Osteoblast (primary cell): ENCODE data around the gene MAGEC3. TPM values are rescaled to one million over a fixed set of nuclear protein-coding genes. Genes with fewer than 3 reads are reported as not detected.
"Not testable (repeated sequence)": the region's sequence is repeated elsewhere in the genome, so short reads cannot be mapped to it uniquely, and the experiment has no call there.

Experiments
- DNase-seq: peaks from one replicate; pipeline ENCODE4 v3.0.0; 2011; ENCODE audit warnings: low spot score, mixed read lengths; ENCODE audit not compliant: insufficient read length; ENCODE audit errors: missing footprints
- H2AFZ ChIP-seq: 2 replicates; pipeline ENCODE4 v1.6.0; 2011; ENCODE audit warnings: mild to moderate bottlenecking, low read length
- H3K27ac ChIP-seq: 2 replicates; pipeline ENCODE4 v1.5.1; 2011; ENCODE audit warnings: mild to moderate bottlenecking, low read depth, low read length, moderate library complexity
- H3K27me3 ChIP-seq: 2 replicates; pipeline ENCODE4 v1.6.0; 2012; ENCODE audit warnings: mild to moderate bottlenecking, control low read depth, inconsistent platforms, low read length, moderate library complexity; ENCODE audit not compliant: insufficient read depth
- H3K36me3 ChIP-seq: 2 replicates; pipeline ENCODE4 v1.5.1; 2011; ENCODE audit warnings: mild to moderate bottlenecking, low read length, control low read depth, moderate library complexity; ENCODE audit not compliant: insufficient read depth
- H3K4me1 ChIP-seq: 2 replicates; pipeline ENCODE4 v1.5.1; 2011; ENCODE audit warnings: mild to moderate bottlenecking, low read length, control low read depth, moderate library complexity; ENCODE audit not compliant: insufficient read depth
- H3K4me2 ChIP-seq: 2 replicates; pipeline ENCODE4 v1.6.0; 2011; ENCODE audit warnings: mild to moderate bottlenecking, low read length; ENCODE audit not compliant: insufficient read depth
- H3K4me3 ChIP-seq: fragments of 200-600 bp; sonication (generic); 3 replicates; pipeline ENCODE4 v1.5.1; 2012; ENCODE audit warnings: mild to moderate bottlenecking, low read length, inconsistent platforms; ENCODE audit not compliant: insufficient read depth
- H3K79me2 ChIP-seq: 2 replicates; pipeline ENCODE4 v1.6.0; 2012; ENCODE audit warnings: mild to moderate bottlenecking, low read length, control low read depth, inconsistent platforms; ENCODE audit not compliant: insufficient read depth
- H3K9me3 ChIP-seq: 2 replicates; pipeline ENCODE4 v1.5.1; 2011; ENCODE audit warnings: low read depth, low read length, control low read depth
- H4K20me1 ChIP-seq: 2 replicates; pipeline ENCODE4 v1.6.0; 2012; ENCODE audit warnings: mild to moderate bottlenecking, low read length, control low read depth; ENCODE audit not compliant: insufficient read depth
- CTCF ChIP-seq: IDR thresholded peaks from 2 replicates; pipeline ENCODE4 v1.5.1; 2011; ENCODE audit warnings: mild to moderate bottlenecking, low read depth, low read length, moderate library complexity; ENCODE audit errors: extremely low read depth
- total RNA-seq: library from RNA; depleted of rRNA; stranded (reverse); fragments of >200 nt; gene quantifications from 2 replicates; pipeline ENCODE4 v1.2.3, GENCODE V29; 2012

MAGEC3 gene
- total RNA-seq, 1 donor = not detected

- H3K4me3 ChIP-seq = no peak overlapping the region
- H3K27ac ChIP-seq = no peak overlapping the region
- H3K36me3 ChIP-seq = no peaks in the 10 kb centered on the region
- no peak for TF ChIP-seq CTCF
- no peak for DNase-seq
- no peaks in the 10 kb centered on the region for H3K4me1 ChIP-seq
- H3K9me3 ChIP-seq = peaks cover 3% of the 10 kb centered on the region
- H4K20me1 ChIP-seq = no peaks in the 10 kb centered on the region
- no peaks in the 10 kb centered on the region for H3K27me3 ChIP-seq
- no peak overlapping the region for H3K4me2 ChIP-seq
- H2AFZ ChIP-seq = no peak overlapping the region
- no peaks in the 10 kb centered on the region for H3K79me2 ChIP-seq
Measured at GRCh38 chrX:141879616-141880015, 41.5 kb downstream of the MAGEC3 start.

- H3K4me3 ChIP-seq, H3K27ac ChIP-seq, H3K27me3 ChIP-seq, H3K9me3 ChIP-seq, DNase-seq, H4K20me1 ChIP-seq, H3K36me3 ChIP-seq, H3K4me2 ChIP-seq, H2AFZ ChIP-seq, H3K4me1 ChIP-seq, H3K79me2 ChIP-seq: not testable (repeated sequence)
Measured at GRCh38 chrX:141888811-141889210, 50.7 kb downstream of the MAGEC3 start.

- no peaks in the 10 kb centered on the region for H3K36me3 ChIP-seq
- no peak overlapping the region for H3K4me2 ChIP-seq
- H3K4me1 ChIP-seq = no peaks in the 10 kb centered on the region
- no peak for TF ChIP-seq CTCF
- H4K20me1 ChIP-seq = no peaks in the 10 kb centered on the region
- H3K4me3 ChIP-seq = no peak overlapping the region
- H3K27ac ChIP-seq = no peak overlapping the region
- no peaks in the 10 kb centered on the region for H3K79me2 ChIP-seq
- H3K27me3 ChIP-seq = no peaks in the 10 kb centered on the region
- no peaks in the 10 kb centered on the region for H3K9me3 ChIP-seq
- no peak overlapping the region for H2AFZ ChIP-seq
- no peak for DNase-seq
Measured at GRCh38 chrX:141894733-141895132, 56.6 kb downstream of the MAGEC3 start.

- Histone ChIP-seq H3K9me3 (no peaks in the 10 kb centered on the region), H3K27me3 (no peaks in the 10 kb centered on the region), H3K79me2 (no peaks in the 10 kb centered on the region), H4K20me1 (no peaks in the 10 kb centered on the region), H3K27ac (no peak overlapping the region), H3K4me3 (no peak overlapping the region), H2AFZ (no peak overlapping the region), H3K4me2 (no peak overlapping the region), H3K36me3 (no peaks in the 10 kb centered on the region), H3K4me1 (no peaks in the 10 kb centered on the region)
- no peak for DNase-seq
- TF ChIP-seq CTCF = no peak
Measured at GRCh38 chrX:141897690-141898089, 59.6 kb downstream of the MAGEC3 start.
